DMS153 (cell line): Measurements from ENCODE around the gene RPP25L.

ENCODE experiments used
- DNase-seq: peaks from one replicate; lab custom pipeline; 2025; lab: John Stamatoyannopoulos, UW

Gene RPP25L

DNA sequence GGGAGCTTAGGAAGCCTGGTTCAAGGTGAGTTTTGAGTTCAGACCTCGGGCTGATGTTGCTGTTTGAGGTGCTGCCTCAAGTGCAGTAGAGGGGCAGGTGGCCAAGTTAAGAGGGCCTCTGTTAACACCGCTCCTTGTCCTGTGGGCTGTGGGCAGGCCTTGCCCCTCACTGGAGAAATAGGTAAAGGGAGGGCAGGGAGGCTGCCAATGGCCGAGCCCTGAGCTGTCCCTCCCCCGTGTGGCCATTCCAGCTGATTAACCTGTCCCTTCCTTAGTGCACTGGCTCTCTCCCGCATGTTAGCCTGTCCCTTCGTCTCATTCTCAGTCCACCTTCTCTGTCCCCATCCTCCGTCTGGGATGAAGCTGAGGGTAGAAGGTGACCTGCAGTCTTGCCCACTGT lies 43.8 kb downstream of the RPP25L start:
- DNase-seq, result no peak

DNA sequence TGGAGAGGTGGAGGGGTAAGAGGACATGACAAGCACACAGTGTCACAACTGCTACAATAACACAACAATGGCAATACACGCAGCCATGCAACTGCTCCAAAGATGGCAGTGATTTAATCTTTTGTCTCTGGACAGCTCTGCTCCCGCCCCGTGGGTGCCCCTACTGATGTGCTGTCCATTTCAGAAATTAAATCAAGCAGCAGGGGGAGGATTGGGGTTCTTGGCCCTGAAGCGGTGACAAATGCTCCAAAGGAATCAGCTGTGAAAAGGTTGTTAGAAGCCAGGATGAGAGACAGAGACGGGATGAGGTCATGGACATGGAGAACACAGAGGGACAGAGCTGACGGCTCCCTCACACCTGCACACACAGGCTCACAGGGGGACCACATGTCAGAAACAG lies 44.9 kb downstream of the RPP25L start:
- no peak for DNase-seq

DNA sequence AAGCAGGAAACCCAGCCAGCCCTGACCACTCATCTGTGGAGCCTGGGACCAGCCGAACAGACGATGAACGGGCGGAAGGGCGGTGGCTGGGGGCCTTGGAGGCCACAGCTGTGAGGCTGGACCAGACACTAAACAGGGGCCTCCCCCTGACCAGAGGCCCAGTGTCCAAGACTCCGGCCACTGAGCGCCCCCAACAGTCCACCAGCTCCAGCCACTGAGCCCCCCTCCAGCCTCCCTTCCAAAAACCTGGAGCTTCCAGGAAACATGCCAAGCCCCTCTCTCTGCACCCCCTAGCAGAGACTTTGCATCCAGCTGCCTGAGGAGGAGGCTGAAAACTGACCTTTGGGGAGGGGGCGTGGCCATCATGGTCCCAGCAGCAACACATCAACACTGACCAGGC lies 45.6 kb downstream of the RPP25L start:
- DNase-seq, result no peak

DNA sequence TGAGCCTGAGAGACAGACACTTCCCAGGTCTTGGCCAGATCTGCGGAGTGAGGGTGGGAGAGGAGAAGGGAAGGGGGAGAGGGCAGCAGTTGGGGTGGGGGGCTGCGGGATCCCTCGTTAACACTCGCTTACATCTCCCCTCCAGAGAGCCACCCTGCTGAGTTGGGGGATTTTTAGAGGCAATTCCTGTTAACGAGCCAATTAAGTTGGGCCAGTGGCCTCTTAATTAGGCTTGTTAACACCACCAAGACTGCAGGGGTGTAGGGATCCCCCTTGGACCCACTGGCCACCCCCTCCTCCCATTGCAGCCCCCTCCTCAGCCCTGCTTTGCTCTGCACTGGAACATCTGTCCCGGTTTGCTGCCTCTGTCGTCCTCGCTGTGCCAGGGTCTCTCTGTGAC lies 46.0 kb downstream of the RPP25L start:
- no peak for DNase-seq

DNA sequence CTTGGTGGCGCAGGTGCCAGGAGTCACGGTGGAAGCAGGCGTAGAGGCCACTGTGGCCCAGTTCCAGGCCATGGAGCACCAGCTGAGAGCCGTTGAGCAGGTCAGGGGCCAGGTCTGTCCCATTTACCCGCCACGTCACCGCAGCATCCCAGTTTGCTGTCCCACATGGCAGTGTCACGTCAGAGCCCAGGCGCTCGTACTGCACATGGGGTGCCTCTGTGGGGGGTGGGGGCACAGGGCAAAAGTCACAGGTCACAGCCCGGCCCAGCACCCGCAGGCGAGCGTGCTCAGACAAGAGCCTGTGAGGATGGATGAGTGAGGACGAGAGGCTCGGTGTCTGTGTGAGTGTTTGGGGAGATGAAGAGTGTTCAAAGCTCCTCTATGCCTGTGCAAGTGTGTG lies 47.3 kb downstream of the RPP25L start:
- no peak for DNase-seq

DNA sequence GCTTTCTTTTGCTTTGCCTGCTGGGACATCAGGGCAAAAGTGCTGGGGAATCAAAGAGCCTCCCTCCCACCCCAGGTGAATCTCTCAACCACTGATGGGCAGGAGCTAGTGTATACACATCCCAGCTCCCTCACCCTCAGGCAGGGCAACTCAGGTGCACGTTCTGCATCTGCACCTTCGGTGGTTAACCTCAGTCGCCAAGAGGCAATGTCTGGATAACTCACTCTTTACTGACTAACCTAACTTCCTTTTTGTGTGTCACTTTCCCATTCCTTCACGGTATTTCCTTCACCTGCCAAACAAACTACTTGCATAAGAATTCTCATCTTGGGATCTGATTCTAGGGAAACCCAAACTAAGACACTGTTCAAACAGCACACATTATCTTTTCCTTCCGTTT lies 48.6 kb downstream of the RPP25L start:
- no peak for DNase-seq

DNA sequence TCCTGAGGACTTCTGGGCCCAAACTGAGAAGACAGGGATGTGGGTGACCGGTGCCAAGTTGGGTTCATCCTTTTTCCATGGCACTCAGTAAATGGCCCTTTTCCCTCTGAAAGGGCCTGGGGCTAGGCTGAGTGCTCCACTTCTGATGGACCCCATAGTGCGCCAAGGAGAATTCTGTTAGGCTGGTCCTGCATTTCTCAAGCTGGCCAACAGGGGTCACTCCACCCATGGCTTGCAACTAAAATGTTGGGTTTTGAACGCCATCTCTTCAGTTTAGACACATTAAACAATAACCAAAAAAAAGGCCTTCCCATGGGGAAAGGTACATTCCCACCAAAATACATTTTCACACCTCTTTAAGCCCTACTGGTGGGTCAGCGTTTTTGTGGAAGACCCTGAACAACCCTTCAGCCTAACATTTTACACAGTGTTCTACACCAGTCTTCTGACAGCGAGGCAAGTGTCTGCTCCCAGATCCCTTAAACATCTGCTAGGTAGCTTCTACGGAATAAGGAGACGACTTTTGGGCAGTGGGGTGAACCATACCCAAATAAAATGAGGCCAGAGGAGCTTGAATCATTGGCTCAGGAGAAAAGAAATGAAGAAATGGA lies 49.7 kb downstream of the RPP25L start:
- no peak for DNase-seq

DNA sequence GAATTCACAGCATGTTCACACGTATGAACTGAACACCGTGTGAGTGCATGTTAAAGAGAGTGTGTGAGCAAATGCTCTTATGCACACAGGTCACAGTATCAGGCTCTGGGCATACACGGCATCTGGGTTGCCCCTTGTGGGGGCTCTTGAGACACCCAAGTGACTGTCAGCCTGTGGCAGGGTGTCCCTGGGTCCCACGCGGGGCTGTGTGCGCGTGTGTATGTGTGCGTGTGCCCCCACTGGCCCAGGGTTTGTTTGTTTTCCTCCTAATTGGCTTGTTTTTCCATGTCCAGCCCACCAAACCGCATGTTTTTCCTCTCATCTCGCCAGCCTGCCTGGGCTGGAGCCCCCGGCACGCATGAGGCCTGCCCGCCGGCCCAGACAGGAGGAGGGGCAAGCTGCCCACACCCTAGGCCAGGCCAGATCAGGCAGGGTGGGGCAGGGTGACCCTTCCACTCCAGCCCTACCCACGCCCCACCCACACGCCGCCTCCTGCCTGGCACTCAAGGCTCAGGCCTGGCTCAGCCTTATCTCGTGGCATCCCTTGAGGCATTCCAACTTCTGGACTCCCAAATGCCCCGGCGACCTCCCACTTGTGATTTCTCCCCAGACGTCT lies 51.2 kb downstream of the RPP25L start:
- no peak for DNase-seq
